ENCODE results near the gene SNAI3. TPM values are rescaled to one million over a fixed set of nuclear protein-coding genes. Genes with fewer than 3 reads are reported as not detected.

SNAI3 gene
- total RNA-seq, 1 experiment from 2014 or later, result 1.2 TPM

DNA sequence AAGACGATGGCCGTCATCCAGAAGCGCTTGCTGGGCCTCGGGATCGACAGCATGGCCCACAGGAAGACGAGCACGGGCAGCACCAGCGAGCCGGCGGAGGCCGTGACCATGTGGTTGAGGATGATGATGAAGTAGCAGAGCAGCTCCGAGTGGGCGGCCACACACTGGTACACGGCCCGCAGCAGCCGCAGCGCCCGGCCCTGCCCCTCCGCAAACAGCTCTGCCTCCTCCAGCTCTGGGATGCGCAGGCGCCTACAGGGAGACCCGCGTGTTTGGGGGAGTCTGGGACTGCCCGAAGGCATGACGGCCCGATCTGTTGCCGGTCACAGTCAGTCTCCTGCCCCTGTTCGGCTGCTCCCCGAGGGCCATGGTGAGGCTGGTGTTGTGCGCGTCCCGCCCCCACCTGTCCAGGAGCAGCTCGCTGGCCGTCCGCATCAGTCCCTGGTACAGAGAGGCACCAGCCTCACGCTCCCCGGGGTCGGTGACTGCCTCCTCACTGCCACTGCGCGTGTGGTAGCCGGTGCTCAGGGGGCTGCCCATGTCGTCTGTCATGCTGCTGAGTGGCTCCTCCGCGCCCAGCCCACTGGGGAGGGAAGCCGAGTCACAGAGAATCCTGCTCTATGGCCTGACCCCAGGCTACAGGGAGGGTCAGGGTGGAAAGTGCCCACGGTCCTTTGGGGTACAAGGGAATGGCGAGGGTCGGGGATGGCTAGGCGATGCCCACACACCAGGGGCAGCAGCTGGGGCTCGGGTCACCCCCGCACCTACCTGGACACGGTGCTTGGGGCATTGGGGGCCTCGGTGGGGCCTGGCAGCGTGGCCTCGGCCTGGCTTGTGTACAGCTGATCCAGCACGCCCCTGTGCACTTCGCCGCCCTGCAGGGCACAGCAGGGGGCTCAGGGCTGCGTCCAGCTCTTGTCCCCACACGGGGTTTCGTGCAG, 35.8 kb upstream of the SNAI3 start:
- DNase-seq (ENCODE audit: low spot score), result no peak

DNA sequence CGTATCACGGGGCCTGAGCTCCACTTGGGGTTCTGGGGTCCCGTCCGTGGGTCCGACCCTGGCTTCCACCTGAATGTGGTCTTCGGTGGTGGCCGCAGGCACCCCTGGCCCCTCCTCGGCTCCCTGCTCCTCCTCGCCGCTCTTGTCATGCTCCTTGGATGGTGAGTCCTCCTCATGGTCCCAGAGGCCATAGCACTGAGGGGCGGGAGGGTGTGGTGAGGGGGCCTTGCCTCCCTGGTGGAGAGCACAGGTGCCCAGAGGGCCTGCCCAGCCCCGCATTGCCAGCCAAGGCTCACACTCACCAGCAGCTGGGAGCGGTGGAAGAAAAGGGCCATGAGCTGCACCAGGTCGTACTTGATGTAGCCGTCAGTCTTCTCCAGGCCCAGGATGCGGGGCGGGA, 34.9 kb upstream of the SNAI3 start:
- no peak for DNase-seq (ENCODE audit: low spot score)

DNA sequence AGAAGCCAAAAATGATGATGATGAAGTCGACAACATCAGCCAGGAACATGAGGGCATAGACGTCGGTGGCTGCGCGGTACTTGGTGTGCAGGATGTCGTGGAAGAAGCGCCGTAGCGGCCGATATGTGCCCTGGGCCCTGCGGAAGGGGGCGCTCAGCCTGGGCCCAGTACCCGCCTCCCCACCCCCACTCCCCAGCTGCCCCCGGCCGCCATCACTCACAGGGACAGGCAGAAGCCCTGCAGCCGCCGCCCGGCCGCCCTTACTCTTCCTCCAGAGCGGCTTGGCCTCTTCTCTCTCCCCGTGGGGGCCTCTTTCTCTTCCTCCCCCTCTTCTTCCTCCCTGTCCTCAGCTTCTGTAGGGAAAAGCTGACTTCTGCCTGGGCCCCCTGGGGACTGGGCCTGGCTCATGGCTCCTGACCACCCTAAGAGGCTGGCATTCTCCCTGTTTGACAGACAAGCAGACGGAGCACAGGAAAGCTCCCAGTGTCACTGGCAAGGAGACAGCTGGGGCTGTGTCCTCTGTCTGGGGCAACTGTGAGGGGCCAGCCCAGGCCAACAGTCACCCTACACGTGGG, 34.2 kb upstream of the SNAI3 start:
- DNase-seq (ENCODE audit: low spot score), result no peak

DNA sequence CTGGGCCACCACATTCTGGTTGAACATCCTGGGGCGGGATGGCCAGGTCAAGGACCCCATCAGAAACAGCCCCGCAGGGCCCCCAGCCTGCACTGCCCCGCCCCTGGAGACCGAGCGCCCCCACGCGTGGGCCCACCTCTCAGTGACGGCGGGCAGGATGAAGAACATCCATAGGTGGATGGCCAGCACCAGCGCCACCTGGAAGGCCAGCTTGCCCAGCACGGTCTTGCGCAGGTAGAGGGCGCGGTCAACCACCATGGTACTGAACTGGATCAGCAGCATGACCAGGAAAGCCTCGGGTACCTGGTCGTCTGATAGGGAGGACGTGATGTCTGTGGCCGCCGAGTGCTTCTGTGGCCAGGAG, 33.6 kb upstream of the SNAI3 start:
- DNase-seq (ENCODE audit: low spot score), result no peak

DNA sequence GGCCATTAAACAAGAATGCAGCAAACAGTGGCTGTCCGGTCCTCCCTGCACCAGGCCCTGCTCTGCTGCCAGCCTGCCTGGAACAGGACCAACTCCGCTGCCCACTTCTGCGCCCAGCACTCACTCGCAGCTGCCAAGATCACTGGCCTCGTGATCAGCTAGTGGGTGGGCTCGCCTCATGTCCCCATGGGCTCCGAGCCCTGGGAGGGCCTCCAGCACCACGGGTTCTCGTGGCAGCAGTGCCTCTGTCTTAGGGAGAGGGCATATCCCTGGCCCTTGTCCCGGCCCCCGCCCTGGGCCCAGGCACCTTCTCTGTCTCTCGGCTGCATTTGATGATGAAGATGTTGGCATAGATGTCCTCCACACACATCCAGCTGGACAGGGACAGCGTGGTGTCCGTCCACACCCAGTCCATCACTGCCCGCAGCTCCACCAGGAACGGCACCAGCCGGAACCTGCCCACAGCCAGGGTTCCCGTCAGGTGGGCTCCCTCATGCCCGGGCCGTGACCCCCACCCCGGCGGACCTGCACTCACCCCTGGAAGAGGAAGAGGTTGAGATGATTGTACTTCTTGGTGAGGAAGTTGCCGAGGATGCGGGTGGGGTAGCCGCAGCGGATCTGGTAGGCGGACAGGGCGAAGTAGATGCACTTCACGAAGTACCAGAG, 33.1 kb upstream of the SNAI3 start:
- no peak for DNase-seq (ENCODE audit: low spot score)

DNA sequence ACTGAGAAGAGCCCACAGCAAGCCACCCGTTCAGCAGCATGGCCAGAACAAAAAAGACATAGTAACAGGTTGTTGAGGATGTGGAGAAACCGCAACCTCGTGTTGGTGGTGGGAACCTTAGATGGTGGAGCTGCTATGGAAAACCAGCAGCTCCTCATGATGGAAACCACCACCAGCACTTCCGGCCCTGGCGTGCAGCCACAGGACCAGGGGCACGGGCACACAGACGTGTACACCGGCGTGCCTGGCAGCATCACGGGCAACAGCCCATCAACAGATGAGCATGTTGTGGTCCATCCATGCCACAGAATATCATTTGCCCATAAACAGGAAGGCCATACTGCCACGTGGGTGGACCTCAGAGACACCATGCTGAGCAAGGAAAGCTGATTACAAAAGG, 31.9 kb upstream of the SNAI3 start:
- no peak for DNase-seq (ENCODE audit: low spot score)

DNA sequence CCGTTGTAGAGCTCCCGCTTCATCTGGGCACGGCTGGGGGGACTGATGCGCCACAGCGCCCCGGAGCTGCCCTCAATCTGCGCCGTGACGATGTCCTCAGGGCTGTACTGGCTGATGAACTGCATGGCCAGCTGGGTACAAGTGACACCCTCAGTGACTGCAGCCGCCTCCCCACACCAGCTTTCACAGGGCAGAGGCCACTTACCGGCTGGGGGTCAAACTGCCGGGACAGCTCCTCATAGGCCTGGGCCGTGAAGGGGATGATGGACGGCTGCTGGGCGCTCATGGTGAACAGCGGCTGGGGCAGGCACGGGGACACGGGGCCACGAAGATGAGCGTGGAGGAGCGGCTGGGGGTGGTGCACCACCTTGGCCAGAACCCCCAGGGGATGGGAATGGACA, 30.3 kb upstream of the SNAI3 start:
- no peak for DNase-seq (ENCODE audit: low spot score)

DNA sequence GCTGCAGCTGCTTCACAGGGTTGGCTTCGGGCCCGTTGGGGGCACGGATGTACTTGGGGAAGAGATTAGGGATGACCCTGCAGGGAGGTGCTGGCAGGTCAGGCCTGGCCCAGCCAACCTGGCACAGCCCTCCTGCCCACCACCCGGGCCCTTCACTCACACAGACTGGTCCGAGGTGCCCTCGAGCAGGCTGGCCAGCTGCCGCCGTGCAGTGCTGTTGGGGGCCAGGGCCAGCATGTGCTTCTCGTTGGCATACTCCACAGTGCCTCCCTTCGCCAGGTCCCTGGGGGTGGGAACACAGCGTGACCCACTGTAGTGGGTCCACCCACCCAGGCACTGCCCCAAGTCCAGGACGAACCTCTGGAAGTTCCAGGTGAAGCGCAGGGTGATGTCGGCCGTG, 29.9 kb upstream of the SNAI3 start:
- DNase-seq (ENCODE audit: low spot score), result no peak

DNA sequence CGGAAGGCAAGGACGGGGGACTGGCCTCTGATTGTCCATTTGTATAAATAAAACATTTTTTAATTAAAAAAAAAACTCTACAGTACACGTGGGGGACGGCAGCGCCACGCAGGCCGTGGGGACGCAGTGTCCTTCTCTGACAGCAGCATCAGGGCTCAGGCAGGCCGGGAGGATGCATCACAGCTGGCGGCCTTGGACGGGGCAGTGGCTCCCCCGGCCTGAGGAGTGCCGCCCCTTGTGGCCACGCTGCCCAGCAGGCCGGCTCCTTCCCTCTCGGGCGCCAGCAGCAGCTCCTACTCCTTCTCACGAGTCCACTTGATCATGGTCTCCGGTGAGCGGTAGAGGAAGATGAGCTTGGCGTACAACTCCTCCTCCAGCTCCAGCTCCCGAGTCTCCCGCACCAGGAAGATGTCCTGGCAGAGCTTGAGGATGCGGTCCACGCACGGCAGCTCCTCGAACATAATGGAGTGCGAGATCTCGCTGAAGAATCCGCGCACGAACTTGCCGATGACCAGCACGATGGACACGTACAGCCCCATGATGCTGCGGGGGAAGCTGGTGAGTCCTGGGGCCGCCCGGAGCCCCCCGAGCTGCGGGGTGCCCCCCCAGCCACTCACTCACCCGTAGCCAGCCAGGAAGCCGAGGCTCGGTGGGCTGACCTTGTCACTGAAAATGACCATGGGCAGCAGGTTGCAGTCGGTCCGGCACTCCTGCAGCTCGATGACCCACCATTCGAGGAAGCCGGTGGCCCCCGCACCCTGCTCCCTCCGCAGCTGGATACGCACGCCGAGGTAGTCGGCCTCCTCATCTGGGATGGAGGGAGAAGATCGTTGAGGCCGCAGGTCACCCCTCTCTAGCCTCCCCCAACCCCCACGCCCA, 29.2 kb upstream of the SNAI3 start:
- no peak for DNase-seq (ENCODE audit: low spot score)

DNA sequence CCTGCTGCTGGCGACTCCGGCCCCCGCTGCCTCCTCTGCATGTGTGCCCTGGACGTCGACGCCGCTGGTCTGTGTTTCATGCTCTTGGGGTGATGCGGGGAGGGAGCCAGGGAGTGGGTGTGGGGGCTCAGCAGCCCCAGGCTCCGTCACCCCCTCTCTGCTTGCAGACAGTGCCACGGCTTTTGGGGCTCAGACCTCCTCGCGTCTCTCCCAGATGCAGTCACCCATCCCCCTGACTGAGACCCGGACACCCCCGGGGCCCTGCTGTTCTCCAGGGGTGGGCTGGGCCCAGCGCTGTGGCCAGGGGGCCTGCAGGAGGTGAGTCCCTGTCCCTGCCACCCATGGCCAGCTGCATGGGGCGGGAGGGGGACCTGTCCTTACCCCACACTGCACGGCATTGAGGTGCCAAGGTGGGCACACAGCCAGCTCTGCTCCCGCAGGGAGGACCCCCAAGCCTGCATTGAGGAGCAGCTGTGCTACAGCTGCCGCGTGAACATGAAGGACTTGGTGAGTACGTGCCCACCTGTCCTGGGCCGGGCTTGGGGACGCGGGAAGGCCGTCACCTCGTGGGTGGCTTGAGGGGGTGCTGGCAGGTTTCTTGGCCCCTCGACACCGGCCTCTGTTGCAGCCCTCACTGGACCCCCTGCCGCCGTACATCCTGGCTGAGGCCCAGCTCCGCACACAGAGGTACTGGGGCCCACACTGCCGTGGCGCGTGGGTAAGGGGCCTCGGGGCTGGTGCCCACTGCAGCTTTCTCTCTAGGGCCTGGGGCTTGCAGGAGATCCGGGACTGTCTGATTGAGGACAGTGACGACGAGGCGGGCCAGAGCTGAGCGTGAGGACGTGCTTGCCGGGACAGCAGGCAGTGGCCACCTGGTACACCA, 28.4 kb upstream of the SNAI3 start:
- no peak for DNase-seq (ENCODE audit: low spot score)

DNA sequence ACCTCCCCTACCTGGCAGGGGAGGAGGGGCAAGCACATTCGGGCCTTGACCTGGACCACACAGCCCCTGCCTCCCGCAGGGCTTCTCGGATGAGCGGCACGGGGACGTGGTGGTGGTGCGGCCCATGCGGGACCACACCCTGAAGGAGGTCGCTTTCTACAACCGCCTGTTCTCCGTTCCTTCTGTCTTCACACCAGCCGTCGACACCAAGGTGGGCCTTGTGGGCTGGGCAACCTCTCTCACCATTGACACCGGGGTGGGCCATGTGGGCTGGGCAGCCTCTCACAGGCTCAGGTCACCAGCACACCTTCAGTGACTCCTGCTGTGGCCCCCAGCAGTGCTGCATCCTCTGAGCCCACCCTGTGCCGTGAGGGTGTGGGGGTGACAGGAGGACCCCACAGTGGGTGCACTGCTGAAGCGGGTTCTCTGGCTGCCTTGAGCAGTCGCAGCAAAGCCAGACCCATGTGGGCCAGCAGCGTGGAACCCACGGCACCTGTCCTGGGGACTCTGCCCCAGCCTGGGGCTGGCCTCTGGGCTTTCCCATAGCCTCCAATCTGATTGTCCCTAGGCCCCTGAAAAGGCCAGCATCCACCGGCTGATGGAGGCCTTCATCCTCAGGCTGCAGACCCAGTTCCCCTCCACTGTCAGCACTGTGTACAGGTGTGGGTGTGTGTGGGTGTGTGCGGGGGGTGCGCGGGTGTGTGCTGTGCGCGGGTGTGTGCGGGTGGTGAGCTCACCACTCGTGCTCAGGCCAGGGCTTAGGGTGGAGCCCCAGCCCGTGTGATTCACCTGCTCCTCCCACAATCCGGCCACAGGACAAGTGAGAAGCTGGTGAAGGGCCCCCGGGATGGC, 27.5 kb upstream of the SNAI3 start:
- peak; percentile 33 for DNase-seq (ENCODE audit: low spot score)

DNA sequence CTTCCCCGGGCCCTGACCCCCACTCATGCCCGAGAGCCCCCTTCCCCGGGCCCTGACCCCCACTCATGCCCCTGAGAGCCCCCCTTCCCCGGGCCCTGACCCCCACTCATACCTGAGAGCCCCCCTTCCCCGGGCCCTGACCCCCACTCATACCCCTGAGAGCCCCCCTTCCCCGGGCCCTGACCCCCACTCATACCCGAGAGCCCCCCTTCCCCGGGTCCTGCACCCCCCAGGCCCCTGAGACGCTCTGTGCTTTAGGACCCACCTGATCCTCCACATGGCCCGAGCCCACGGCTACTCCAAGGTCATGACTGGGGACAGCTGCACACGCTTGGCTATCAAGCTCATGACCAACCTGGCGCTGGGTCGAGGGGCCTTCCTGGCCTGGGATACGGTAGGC, 26.7 kb upstream of the SNAI3 start:
- DNase-seq (ENCODE audit: low spot score), result no peak

DNA sequence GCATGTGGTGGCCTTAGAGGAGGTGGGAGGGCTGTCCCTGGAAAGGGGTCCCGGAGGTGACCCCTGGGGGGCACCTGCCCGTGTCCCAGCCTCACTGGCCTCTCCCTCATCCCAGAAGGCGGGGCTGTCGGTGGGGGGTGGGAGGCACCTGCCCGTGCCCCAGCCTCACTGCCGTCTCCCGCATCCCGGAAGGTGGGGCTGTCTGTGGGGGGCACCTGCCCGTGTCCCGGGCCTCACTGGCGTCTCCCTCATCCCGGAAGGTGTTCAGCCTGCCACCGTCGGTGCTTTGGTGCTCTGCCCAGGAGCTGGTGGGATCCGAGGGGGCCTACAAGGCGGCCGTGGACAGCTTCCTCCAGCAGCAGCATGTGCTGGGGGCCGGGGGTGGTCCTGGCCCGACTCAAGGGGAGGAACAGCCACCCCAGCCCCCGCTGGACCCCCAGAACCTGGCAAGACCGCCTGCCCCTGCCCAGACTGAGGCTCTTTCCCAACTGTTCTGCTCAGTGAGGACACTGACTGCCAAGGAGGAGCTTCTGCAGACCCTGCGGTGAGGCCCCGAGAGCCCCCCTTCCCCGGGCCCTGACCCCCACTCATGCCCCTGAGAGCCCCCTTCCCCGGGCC, 26.2 kb upstream of the SNAI3 start:
- DNase-seq (ENCODE audit: low spot score), result no peak

DNA sequence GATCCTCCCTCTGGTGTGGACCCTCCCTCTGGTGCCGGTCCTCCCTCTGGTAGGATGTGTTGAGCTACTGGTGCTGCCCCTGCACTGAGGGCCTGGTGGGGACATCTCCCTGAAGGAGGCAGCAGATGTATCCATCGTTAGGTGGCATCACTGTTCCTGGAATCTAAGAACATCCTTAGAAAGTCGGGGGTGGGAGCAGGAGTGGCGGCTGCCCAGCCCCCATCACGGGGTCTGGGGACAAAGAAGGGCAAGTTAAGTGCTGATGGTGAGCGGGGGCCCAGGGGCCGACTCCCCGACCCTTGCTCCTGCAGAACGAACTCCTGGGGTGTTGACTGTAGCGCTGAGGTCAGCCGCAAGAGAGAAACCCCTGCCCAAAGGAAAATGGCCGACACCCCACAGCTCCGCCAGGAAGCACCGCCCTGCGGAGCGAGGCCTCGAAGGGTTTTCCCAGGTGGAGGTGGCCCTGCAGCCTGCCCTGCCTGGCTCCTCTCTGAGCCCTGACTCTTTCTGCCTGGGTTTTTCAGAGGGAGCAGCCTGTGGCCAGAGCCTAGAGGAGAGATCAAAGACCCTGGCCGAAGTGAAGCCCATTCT, 25.5 kb upstream of the SNAI3 start:
- DNase-seq (ENCODE audit: low spot score), result peak; percentile 18

DNA sequence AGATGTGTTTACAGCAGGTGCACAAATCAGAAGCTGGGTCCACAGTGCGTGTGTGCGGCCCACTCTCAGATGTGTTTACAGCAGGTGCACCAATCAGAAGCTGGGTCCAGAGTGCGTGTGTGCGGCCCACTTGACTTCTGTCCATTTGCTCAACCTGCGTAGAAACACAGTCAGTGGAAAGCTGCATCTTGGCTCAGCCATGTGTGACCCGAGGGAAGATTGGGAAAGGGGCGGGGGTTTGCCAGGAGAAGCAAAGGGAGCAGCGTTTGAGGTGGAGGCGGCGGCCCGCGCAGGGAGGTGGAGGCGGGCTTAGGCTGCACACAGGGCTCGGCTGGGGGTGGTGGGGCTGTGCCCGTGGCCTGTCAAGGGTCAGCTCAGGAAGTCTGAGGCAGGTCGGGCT, 24.2 kb upstream of the SNAI3 start:
- no peak for DNase-seq (ENCODE audit: low spot score)

DNA sequence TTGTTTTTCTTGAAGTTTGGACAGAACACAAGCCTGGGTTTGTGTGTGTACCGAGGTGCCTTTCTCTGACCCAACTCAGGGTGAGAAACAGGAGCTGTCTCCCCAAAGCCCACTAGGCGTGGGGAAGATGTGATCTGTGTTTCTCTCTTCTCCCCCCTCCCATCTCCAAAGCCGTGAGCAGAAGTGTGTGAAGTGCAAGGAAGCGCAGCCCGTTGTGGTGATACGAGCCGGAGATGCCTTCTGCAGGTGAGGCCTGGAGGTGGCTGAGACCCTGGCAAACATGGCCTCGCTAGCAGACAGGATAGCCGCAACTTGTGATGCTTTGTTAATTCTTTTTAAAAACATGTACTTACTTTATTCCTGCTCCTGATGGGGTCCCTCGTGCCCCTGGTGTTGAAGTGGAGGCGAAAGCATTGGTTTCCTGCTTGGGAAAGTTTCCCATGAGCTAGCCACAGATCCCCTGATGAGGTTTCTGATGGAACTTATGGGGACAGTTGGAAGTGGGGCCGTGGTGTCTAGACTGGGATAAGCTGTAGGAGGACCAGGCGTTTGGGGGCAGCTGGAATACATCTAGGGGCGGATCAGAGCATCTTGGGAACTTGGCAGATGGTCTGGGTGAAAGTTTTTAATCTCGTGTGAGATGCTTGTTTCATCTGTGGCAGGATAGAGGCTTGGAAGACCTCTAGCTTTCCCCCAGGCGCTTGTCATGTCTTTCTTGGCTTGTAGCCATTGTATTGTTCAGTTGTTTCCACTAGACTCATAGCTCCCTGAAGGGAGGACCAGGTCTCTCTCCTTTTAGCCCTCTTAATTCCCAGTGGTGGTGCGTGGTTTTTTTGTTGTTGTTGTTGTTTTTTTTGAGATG, 20.9 kb upstream of the SNAI3 start:
- peak; percentile 12 for DNase-seq (ENCODE audit: low spot score)

DNA sequence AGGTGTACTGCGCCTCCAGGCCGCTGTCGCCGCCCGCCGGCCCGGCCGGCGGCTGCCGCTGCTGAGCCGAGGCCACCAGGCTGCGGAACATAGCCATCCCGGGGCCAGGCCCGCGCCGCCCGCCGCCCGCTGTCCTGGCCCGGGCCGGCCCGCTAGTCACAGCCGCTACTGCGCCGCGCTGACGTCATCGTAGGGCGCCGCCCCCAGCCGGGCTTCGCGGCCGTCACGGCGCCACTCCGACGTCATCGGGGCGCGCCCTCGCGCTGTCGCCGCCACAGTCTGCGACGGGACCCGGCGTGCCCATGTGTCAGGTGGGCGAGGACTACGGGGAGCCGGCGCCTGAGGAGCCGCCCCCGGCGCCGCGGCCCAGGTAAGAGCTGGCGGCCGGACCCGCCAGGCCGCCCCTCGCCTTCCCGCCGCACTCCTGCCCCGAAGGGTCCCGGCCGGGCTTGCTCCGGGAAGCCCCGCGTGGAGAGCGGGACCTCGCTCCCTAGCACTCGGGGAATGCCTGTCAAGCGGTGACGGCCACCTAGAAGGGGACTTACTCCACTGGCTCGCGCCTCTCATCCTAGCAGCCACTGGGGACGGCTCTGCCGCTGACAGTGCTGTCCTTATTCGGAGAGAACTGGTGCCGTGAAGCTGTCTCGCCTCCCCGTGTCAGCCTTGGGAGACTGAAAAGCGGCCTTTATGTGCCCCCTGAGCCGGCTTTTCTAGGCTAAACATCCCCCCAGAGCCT, 20.1 kb upstream of the SNAI3 start, which contains the start of the genes CTU2 and RNF166:
TSS of gene CTU2 (plus strand) at position 275 of the 736 bp plus-strand sequence. CDS start at position 303, 28 bp downstream.
TSS of gene RNF166 (minus strand) at position 180 of the 736 bp plus-strand sequence. CDS start at position 97, 83 bp downstream.
- DNase-seq (ENCODE audit: low spot score), result peak; percentile 87

Measured in HT-29 (cell line).